ENCODE measurements around the gene ETDB. TPM values are rescaled to one million over a fixed set of nuclear protein-coding genes. Genes with fewer than 3 reads are reported as not detected.
"Not testable (repeated sequence)": the region's sequence is repeated elsewhere in the genome, so short reads cannot be mapped to it uniquely, and the experiment has no call there.

Gene ETDB
- total RNA-seq, result not detected
- polyA plus RNA-seq (ENCODE audit: insufficient read length in 6 of 6), result under 1 TPM in 1 of 6 donors, not detected in 5; 0.33 TPM
- long read RNA-seq, donor 1, result 0 reads
- long read RNA-seq, donor 2, result 0 reads
- long read RNA-seq, donor 3, result 0 reads
- long read RNA-seq, donor 4, result 0 reads
- long read RNA-seq, donor 5, result 0 reads
- long read RNA-seq, donor 6, result 0 reads
- long read RNA-seq, donor 7, result 0 reads
- long read RNA-seq, donor 8, result 0 reads
- long read RNA-seq, donor 9, result 0 reads
- long read RNA-seq, donor 10, result 0 reads
- long read RNA-seq, donor 11, result 0 reads
- long read RNA-seq, donor 12, result 0 reads

GRCh38 chrX:135120056-135120576 lies at the start of gene ETDB:
Gene ETDB, minus strand, starts transcription at chrX:135120526. Its CDS starts 1,265 bp downstream, at chrX:135119261.
- H3K36me3 ChIP-seq; intact Hi-C loops (cut with DNase I); H3K4me1 ChIP-seq; DNase-seq; H3K27ac ChIP-seq; ATAC-seq; H3K27me3 ChIP-seq; H3K4me3 ChIP-seq; H3K9me3 ChIP-seq: not testable (repeated sequence)

- H3K36me3 ChIP-seq; H3K27me3 ChIP-seq; H3K4me3 ChIP-seq; DNase-seq; ATAC-seq; H3K9me3 ChIP-seq; H3K4me1 ChIP-seq; intact Hi-C loops (cut with DNase I); H3K27ac ChIP-seq: not testable (repeated sequence)
These were observed 49.2 kb upstream of the ETDB start for GRCh38 chrX:135169534-135169933.

- no peak for TF ChIP-seq CTCF (IDR thresholded peaks at IDR 0.05)
- intact Hi-C loops (cut with DNase I), result no loop called here
- no peak for ATAC-seq
These were observed 48.2 kb upstream of the ETDB start for GRCh38 chrX:135168486-135168885.

GRCh38 chrX:135154688-135155087 lies 34.4 kb upstream of the ETDB start:
- H3K36me3 ChIP-seq; H3K4me1 ChIP-seq; intact Hi-C loops (cut with DNase I); H3K27ac ChIP-seq; DNase-seq; ATAC-seq; H3K9me3 ChIP-seq; H3K4me3 ChIP-seq; H3K27me3 ChIP-seq: not testable (repeated sequence)

More at GRCh38 chrX:135168486-135168885, 48.2 kb upstream of the ETDB start:
- Histone ChIP-seq H3K9me3 (no peaks in the 10 kb centered on the region), H3K27me3 (no peaks in the 10 kb centered on the region), H3K27ac (no peak overlapping the region), H3K36me3 (no peaks in the 10 kb centered on the region), H3K4me1 (no peaks in the 10 kb centered on the region), H3K4me3 (no peak overlapping the region)
- DNase-seq, result no peak

GRCh38 chrX:135126145-135126544 lies 5.8 kb upstream of the ETDB start:
- H3K4me1 ChIP-seq; intact Hi-C loops (cut with DNase I); ATAC-seq; H3K27ac ChIP-seq; DNase-seq; H3K9me3 ChIP-seq; H3K36me3 ChIP-seq; H3K27me3 ChIP-seq; H3K4me3 ChIP-seq: not testable (repeated sequence)

GRCh38 chrX:135116064-135116463 lies 4.3 kb downstream of the ETDB start:
- H3K9me3 ChIP-seq; ATAC-seq; H3K4me1 ChIP-seq; H3K36me3 ChIP-seq; DNase-seq; H3K27me3 ChIP-seq; H3K27ac ChIP-seq; H3K4me3 ChIP-seq; intact Hi-C loops (cut with DNase I): not testable (repeated sequence)

GRCh38 chrX:135114392-135114791 lies 5.9 kb downstream of the ETDB start:
- no peak for DNase-seq
- Histone ChIP-seq H3K4me1 (no peaks in the 10 kb centered on the region), H3K27me3 (no peaks in the 10 kb centered on the region), H3K27ac (no peak overlapping the region), H3K4me3 (no peak overlapping the region), H3K9me3 (no peaks in the 10 kb centered on the region), H3K36me3 (no peaks in the 10 kb centered on the region)
- TF ChIP-seq CTCF (IDR thresholded peaks at IDR 0.05), result no peak
- intact Hi-C loops (cut with DNase I), result no loop called here
- no peak for ATAC-seq

GRCh38 chrX:135112743-135113142 lies 7.6 kb downstream of the ETDB start:
- no peak for ATAC-seq
- intact Hi-C loops (cut with DNase I), result no loop called here
- H3K27me3 ChIP-seq, result no peaks in the 10 kb centered on the region

More at GRCh38 chrX:135112743-135113142, 7.6 kb downstream of the ETDB start:
- no peak overlapping the region for H3K4me3 ChIP-seq
- no peak for TF ChIP-seq CTCF (IDR thresholded peaks at IDR 0.05)
- no peaks in the 10 kb centered on the region for H3K4me1 ChIP-seq
- H3K36me3 ChIP-seq, result no peaks in the 10 kb centered on the region
- H3K27ac ChIP-seq, result no peak overlapping the region
- H3K9me3 ChIP-seq, result no peaks in the 10 kb centered on the region
- DNase-seq, result no peak

Data from left lung (tissue), 14 donors.